ENCODE results near the gene ELL.
A peak's percentile ranks its signal among the peaks of the same experiment; 100 is the strongest.

Gene ELL

GRCh38 chr19:18466354-18466753 lies 55.5 kb downstream of the ELL start:
- DNase-seq = no peak

GRCh38 chr19:18465964-18466339 lies 55.9 kb downstream of the ELL start:
- DNase-seq = no peak

- no peak for DNase-seq
Observed at GRCh38 chr19:18465214-18465963, 56.5 kb downstream of the ELL start.

- DNase-seq = no peak
Observed at GRCh38 chr19:18464646-18465045, 57.2 kb downstream of the ELL start.

- no peak for DNase-seq
Observed at GRCh38 chr19:18461471-18461870, 60.4 kb downstream of the ELL start.

GRCh38 chr19:18460900-18461299 lies 61.0 kb downstream of the ELL start:
- DNase-seq = no peak

- DNase-seq = no peak
Observed at GRCh38 chr19:18457483-18458331, 64.2 kb downstream of the ELL start.

- no peak for DNase-seq
Observed at GRCh38 chr19:18456974-18457373, 64.9 kb downstream of the ELL start.

- DNase-seq = no peak
Observed at GRCh38 chr19:18456279-18456678, 65.6 kb downstream of the ELL start.

- DNase-seq = no peak
Observed at GRCh38 chr19:18453269-18454024, 68.4 kb downstream of the ELL start.

GRCh38 chr19:18452386-18452785 lies 69.5 kb downstream of the ELL start:
- DNase-seq = no peak

- peak; percentile 74 to 86 for DNase-seq
Observed at GRCh38 chr19:18450931-18451836, 70.7 kb downstream of the ELL start.

GRCh38 chr19:18450021-18450930 lies 71.6 kb downstream of the ELL start:
- DNase-seq = no peak

- no peak for DNase-seq
Observed at GRCh38 chr19:18449552-18449951, 72.3 kb downstream of the ELL start.

- no peak for DNase-seq
Observed at GRCh38 chr19:18446811-18447359, 75.0 kb downstream of the ELL start.

- DNase-seq = no peak
Observed at GRCh38 chr19:18446145-18446810, 75.6 kb downstream of the ELL start.

- DNase-seq = no peak
Observed at GRCh38 chr19:18445262-18445948, 76.5 kb downstream of the ELL start.

- no peak for DNase-seq
Observed at GRCh38 chr19:18444513-18444912, 77.4 kb downstream of the ELL start.

GRCh38 chr19:18443831-18444230 lies 78.0 kb downstream of the ELL start:
- DNase-seq = no peak

- DNase-seq = no peak
Observed at GRCh38 chr19:18443406-18443805, 78.5 kb downstream of the ELL start.
